Endothelial cell of umbilical vein (primary cell): Measurements from ENCODE around the gene ATP5PD. TPM values are rescaled to one million over a fixed set of nuclear protein-coding genes. Genes with fewer than 3 reads are reported as not detected.

ENCODE experiments used
- BruUV-seq: library from RNA; stranded (reverse); fragments of 400-500 nt; replicated peaks from 2 replicates; lab custom pipeline; 2021; lab: Mats Ljungman, UMichigan
- CTCF ChIA-PET: fragments of 300-600, 350-600 bp; sonication (Branson Sonifier 250); formaldehyde crosslinking; loops from one replicate; lab custom pipeline; 2021; ENCODE audit warnings: antibody characterized with exemption, inconsistent platforms; lab: Charles Lee
- POLR2A ChIA-PET: fragments of 300-600, 350-600 bp; sonication (Branson Sonifier 250); formaldehyde crosslinking; loops from one replicate; lab custom pipeline; 2021; ENCODE audit warnings: antibody characterized with exemption, inconsistent platforms; lab: Charles Lee
- DNase-seq: peaks from one replicate; pipeline ENCODE4 v3.0.0-alpha.2; 2011; ENCODE audit warnings: low read depth, low spot score
- FAIRE-seq: peaks from 2 replicates; lab custom pipeline; 2011; peaks lifted over from hg19 to GRCh38; lab: Jason Lieb, UNC
- H2AFZ ChIP-seq: 2 replicates; pipeline ENCODE4 v1.6.0; 2012; ENCODE audit warnings: low read depth, low read length, control low read depth, inconsistent platforms
- H3K27ac ChIP-seq: 2 replicates; pipeline ENCODE4 v1.5.1; 2011; ENCODE audit warnings: low read depth, mild to moderate bottlenecking, control low read depth, low read length, moderate library complexity; ENCODE audit not compliant: insufficient read depth
- H3K27me3 ChIP-seq, 2 experiments: 2 replicates each; pipeline versions ENCODE4 v1.6.0 to v1.6.1; 2011; ENCODE audit warnings: low read length in 2 of 2, mixed read lengths in 1 of 2; ENCODE audit not compliant: control insufficient read depth in 2 of 2, insufficient read depth in 2 of 2
- H3K36me3 ChIP-seq, 2 experiments: 2 replicates in 1 of 2; 3 replicates in 1 of 2; pipeline ENCODE4 v1.5.1; 2011; ENCODE audit warnings: low read length in 2 of 2, mild to moderate bottlenecking in 1 of 2, moderate library complexity in 1 of 2; ENCODE audit not compliant: control insufficient read depth in 2 of 2, insufficient read depth in 2 of 2; ENCODE audit errors: extremely low read depth in 1 of 2
- H3K4me1 ChIP-seq: 3 replicates; pipeline ENCODE4 v1.5.1; 2011; ENCODE audit warnings: mild to moderate bottlenecking, low read length; ENCODE audit not compliant: control insufficient read depth, insufficient read depth; ENCODE audit errors: extremely low read depth
- H3K4me2 ChIP-seq: 2 replicates; pipeline ENCODE4 v1.6.1; 2011; ENCODE audit warnings: low read length, control low read depth, mixed read lengths; ENCODE audit not compliant: insufficient read depth
- H3K4me3 ChIP-seq, 3 experiments: fragments of 200-600 bp in 1 of 3; sonication (generic), shearing (Covaris generic) in 1 of 3; replicated peaks in 1 of 3; 2 replicates each; pipeline ENCODE4 v1.5.1; 2011 to 2016; ENCODE audit warnings: control low read depth in 3 of 3, low read length in 3 of 3, mild to moderate bottlenecking in 2 of 3, inconsistent platforms in 1 of 3, low read depth in 1 of 3, moderate library complexity in 1 of 3; ENCODE audit not compliant: insufficient read depth in 1 of 3
- H3K79me2 ChIP-seq: 2 replicates; pipeline ENCODE4 v1.6.0; 2012; ENCODE audit warnings: low read length, inconsistent platforms; ENCODE audit not compliant: control insufficient read depth, insufficient read depth
- H3K9ac ChIP-seq: replicated peaks from 2 replicates; pipeline ENCODE3; 2011; ENCODE audit warnings: low read length, control low read depth; ENCODE audit not compliant: insufficient read depth; ENCODE audit errors: extremely low read depth
- H3K9me1 ChIP-seq: replicated peaks from 3 replicates; pipeline ENCODE4 v1.6.0; 2011; ENCODE audit warnings: mild to moderate bottlenecking, low read length; ENCODE audit not compliant: control insufficient read depth, insufficient read depth; ENCODE audit errors: extremely low read depth
- H3K9me3 ChIP-seq: replicated peaks from 2 replicates; pipeline ENCODE4 v1.5.1; 2012; ENCODE audit warnings: low read length, inconsistent platforms; ENCODE audit not compliant: control insufficient read depth, insufficient read depth
- H4K20me1 ChIP-seq: replicated peaks from 2 replicates; pipeline ENCODE3; 2011; ENCODE audit warnings: mild to moderate bottlenecking, low read length; ENCODE audit not compliant: control insufficient read depth, insufficient read depth; ENCODE audit errors: extremely low read depth
- CTCF ChIP-seq, 2 donors: IDR thresholded peaks; 1 replicate in 1 of 2; 2 replicates in 1 of 2; pipeline ENCODE4 v1.5.1; 2011; ENCODE audit warnings: low read length in 2 of 2, mild to moderate bottlenecking in 2 of 2, moderate library complexity in 2 of 2, control low read depth in 1 of 2, inconsistent platforms in 1 of 2, low read depth in 1 of 2; ENCODE audit not compliant: insufficient read depth in 1 of 2; ENCODE audit errors: extremely low read depth in 1 of 2
- EZH2 ChIP-seq: IDR thresholded peaks from 2 replicates; pipeline ENCODE4 v1.6.1; 2012; ENCODE audit warnings: borderline replicate concordance, low read depth, mild to moderate bottlenecking, moderate library complexity, low read length, inconsistent platforms; ENCODE audit not compliant: severe bottlenecking
- FOS ChIP-seq: IDR thresholded peaks from 2 replicates; pipeline ENCODE4 v1.6.1; 2011; ENCODE audit warnings: mild to moderate bottlenecking, low read length, moderate library complexity, borderline replicate concordance; ENCODE audit not compliant: insufficient read depth
- GATA2 ChIP-seq: IDR thresholded peaks from 2 replicates; pipeline ENCODE4 v1.7.0; 2011; ENCODE audit warnings: low read depth, mild to moderate bottlenecking, moderate library complexity, mixed read lengths, low read length; ENCODE audit not compliant: insufficient read length, insufficient read depth
- JUN ChIP-seq: IDR thresholded peaks from 2 replicates; pipeline ENCODE4 v1.6.1; 2011; ENCODE audit warnings: borderline replicate concordance, low read depth; ENCODE audit not compliant: insufficient read length, insufficient read depth
- MAX ChIP-seq: IDR thresholded peaks from 2 replicates; pipeline ENCODE4 v1.6.1; 2011; ENCODE audit not compliant: insufficient read depth, insufficient read length
- MYC ChIP-seq: IDR thresholded peaks from one replicate; pipeline ENCODE4 v1.6.1; 2011; ENCODE audit warnings: mild to moderate bottlenecking, low read depth, low read length
- POLR2AphosphoS5 ChIP-seq: IDR thresholded peaks from 2 replicates; pipeline ENCODE4 v1.6.1; 2012; ENCODE audit warnings: low read depth, mild to moderate bottlenecking, control low read depth, low read length, moderate library complexity; ENCODE audit not compliant: insufficient read depth
- dilution Hi-C: fragments of 300-500 bp; cut with MboI; formaldehyde crosslinking; loops from one replicate; pipeline ENCODE4 v1.15.0; 2019; ENCODE audit warnings: low sequenced_read_pairs; ENCODE audit not compliant: extremely low pct_ligation_motif_present
- intact Hi-C: fragments of 100-400 bp; cut with micrococcal nuclease; formaldehyde crosslinking; loops from one replicate; pipeline ENCODE4 v1.10.0; 2022
- polyA plus RNA-seq, 4 experiments: library from polyadenylated mRNA; depleted of rRNA in 3 of 4; stranded (reverse) in 3 of 4; unstranded in 1 of 4; fragments of >200 nt; gene quantifications; 2 replicates each; pipeline versions ENCODE4 v1.2.1 to v1.2.3, GENCODE V29; 2011 to 2012; ENCODE audit warnings: missing spikeins in 1 of 4
- total RNA-seq: library from RNA; stranded (reverse); gene quantifications from 2 replicates; pipeline ENCODE4 v1.2.3, GENCODE V29; 2021

The ATP5PD gene
- total and polyA plus RNA-seq, 2 donors (not counting 3 experiments of a cell fraction or from before 2014, with no cell fraction given) = 182 to 200 TPM

GRCh38 chr17:75048249-75048878, 1.6 kb upstream of the ATP5PD start:
- Histone ChIP-seq H3K27ac (no peak overlapping the region), H3K9me3 (no peaks in the 10 kb centered on the region), H4K20me1 (no peaks in the 10 kb centered on the region), H3K9me1 (no peaks in the 10 kb centered on the region), H3K4me2 (peak overlapping the region; percentile 59), H3K79me2 (peaks cover 8% of the 10 kb centered on the region), H3K27me3 (no peaks in the 10 kb centered on the region), H2AFZ (no peak overlapping the region), H3K9ac (peak overlapping the region; percentile 54), H3K4me3 (peak overlapping the region; percentile 35 to 93 (median 51)), H3K4me1 (peaks cover 13% of the 10 kb centered on the region), H3K36me3 (peaks cover 6% of the 10 kb centered on the region in 2 experiments)
- peak; percentile 25 for DNase-seq
- no peak for FAIRE-seq
- BruUV-seq = no TSS peak
- TF ChIP-seq POLR2AphosphoS5 (no peak), GATA2 (no peak), CTCF (IDR thresholded peaks at IDR 0.05; ENCODE audit: extremely low read depth in 1 of 2, insufficient read depth in 1 of 2, low read depth in 1 of 2, low read length in 2 of 2) (no peak), JUN (no peak), FOS (no peak), MYC (no peak), MAX (no peak), EZH2 (no peak)
- intact Hi-C loops = loop anchor here (5.0 to 10.0 kb wide), 3 partner anchors 59 to 466 kb away; partner anchors contain the start of genes ARMC7, CASKIN2, SUMO2 and TSEN54
- dilution Hi-C loops = no loop called here
- ChIA-PET POLR2A (interaction anchor here (0.6 to 0.8 kb wide), 2 partner anchors 76 to 138 kb away, joined by 3 read pairs; no protein-coding TSS in a partner anchor), CTCF (interaction anchor here (0.7 to 2.7 kb wide), 14 partner anchors 10 to 222 kb away, joined by 3 to 13 read pairs (median 4); partner anchors contain the start of gene MIF4GD)
